HS-27A (cell line): ENCODE results near the gene DFFB.
A peak's percentile ranks its signal among the peaks of the same experiment; 100 is the strongest.

Source experiments
- DNase-seq: peaks from one replicate; pipeline ENCODE4 v3.0.0-alpha.2; 2012; ENCODE audit warnings: low read depth, missing footprints

Gene DFFB

GRCh38 chr1:3896396-3897000 is 39.2 kb downstream of the DFFB start:
- DNase-seq, result no peak

DNA sequence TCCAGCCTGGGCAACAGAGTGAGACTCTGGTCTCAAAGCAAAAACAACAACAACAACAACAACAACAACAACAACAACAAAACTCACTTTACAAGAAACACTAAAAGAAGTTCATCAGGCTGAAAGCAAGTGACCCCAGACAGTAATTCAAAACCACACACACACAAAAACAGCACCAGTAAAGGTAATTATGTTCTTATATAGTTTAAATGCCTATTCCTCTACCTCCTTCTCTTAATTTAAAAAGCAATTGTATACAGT is 41.1 kb downstream of the DFFB start:
- no peak for DNase-seq

GRCh38 chr1:3898994-3899753 is 41.9 kb downstream of the DFFB start:
- DNase-seq, result no peak

DNA sequence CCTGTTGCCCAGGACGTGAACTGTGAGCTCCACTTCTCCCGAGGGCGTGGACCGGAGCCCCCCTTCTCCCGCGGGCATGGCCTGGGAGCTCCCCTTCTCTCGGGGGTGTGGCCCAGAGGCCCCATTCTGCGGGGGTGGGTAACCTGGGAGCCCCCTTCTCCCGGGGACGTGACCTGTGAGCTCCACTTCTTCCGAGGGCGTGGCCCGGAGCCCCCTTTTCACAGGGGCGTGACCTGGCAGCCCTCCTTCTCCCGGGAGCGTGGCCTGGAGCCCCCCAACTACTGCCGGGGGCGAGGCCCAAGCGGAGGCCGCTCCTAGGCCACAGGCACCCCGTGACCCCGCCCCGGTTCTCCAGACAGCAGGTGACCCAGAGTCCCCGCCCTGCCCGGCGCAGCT is 42.5 kb downstream of the DFFB start:
- peak; percentile 7 for DNase-seq

DNA sequence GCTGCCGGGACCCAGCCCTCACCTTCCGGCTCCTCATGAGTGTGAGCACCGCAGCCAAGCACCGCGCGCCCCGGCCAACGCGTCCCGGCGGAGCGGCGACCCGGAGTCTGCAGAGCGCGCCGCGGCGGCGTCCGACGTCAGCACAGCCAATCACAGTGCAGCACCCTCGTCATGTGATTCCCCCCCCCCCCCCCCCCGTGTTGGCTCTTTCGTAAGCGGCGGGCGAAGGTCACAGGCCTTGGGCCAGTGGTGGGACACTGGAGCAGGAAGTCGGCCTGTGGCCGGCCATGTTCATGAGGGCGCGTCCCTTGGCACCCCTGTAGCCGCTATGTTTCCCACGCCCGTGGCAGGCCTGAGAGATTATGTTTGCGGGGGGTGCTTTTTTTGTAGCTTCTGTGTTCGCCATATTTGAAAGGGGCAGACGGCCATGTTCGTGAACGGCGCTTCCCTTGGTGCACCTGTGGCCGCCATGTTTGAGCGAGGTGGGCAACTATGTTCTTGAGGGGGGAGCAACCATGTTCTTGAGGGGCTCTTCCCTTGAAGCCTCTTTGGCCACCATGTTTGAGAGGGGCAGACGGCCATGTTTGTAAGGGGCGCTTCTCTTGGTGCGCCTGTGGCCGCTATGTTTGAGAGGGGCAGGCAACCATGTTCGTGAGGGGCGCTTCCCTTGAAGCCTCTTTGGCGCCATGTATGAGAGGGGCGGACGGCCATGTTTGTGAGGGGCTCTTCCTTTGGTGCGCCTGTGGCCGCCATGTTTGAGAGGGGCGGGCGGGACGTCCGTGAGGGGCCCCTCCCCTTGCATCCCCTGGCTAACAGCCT is 43.1 kb downstream of the DFFB start, which contains the start of gene C1orf174:
TSS of gene C1orf174 (minus strand) at position 123 of the 819 bp plus-strand sequence. CDS start at position 37, 86 bp downstream.
- DNase-seq, result peak; percentile 97

- DNase-seq, result peak; percentile 89
Measured at GRCh38 chr1:3900969-3901529, 43.8 kb downstream of the DFFB start.

DNA sequence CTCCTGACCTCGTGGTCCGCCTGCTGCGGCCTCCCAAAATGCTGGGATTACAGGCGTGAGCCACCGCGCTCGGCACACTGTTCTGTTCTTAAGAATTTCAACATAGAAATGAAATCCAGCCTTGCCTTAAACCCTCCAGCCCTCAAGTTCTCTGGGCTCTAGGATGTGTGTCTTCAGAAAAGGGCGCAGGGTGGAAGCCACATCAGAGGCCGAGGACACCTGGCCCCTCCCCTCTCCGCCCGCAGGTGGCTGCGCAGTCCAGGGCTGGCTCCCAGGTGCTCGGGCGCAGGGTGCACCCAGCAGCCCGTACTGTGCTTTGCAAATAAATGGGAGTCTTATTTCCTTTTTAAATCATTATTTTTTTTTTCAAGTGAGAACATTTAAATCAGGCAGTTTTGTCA is 44.8 kb downstream of the DFFB start:
- no peak for DNase-seq

DNA sequence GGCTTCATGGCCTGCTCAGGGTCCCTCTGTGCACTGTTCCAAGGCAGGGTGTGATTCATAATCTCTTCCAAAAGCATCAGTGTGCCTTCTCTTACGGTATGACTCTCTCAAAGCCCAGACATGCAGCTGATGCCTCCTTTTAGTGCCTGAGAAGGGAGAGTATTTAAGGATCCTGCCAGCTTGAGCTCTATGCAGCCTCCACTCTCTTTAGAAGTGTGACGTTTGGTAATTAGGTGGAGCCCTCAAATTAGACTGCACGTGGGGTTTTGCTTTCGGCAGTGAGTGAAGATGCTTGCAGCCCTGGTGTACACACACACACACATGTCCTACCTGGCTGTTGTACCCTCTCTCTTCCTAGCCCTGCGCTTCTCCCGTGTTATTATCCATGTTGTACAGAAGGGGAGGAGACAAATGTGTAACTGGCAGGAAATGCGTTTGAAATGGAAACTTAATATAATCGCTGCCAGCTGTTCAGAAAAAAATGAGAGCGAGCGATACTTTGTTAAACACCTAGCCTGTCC is 45.4 kb downstream of the DFFB start:
- no peak for DNase-seq

DNA sequence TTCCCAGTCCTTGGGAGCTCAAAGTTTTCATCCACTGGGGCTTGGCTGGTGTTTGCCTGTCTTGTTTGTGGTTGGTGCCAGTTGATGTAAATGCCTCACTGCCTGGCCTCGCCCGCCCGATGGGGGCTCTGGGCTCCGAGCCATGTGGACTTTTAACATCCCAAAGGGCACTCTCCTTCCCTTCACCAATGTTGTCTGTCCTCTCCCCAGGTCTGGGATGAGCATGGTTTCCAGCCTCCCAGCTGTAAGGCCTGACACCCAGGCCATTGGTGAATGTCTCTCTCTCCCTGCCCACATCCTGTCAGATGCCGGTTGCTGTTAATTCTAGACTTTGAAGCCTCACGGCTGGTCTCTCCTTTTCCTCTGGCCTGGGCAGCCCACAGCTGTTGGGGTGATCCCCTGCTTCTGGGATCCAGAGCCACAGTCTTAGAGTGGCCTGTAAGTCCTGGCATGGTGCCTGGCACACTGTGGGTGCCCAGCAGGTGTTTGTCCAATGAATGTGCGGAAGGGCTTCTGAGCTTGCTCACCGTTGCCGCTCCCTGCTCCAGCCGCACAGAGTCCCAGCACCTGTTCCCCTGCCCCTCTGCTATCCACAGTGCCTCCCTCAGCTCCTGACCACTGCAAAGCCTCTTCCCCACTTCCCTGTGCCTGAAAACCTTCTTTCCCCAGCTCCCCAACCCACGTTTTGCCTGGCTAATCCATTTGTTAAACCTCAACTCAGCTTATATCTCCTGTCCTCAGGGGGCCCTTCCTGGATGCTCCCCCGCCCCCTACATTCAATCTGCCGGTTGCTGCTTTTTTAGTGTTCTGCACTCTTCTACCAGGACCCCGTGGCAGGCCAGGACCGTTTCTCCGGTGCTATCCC is 46.1 kb downstream of the DFFB start:
- DNase-seq, result no peak

DNA sequence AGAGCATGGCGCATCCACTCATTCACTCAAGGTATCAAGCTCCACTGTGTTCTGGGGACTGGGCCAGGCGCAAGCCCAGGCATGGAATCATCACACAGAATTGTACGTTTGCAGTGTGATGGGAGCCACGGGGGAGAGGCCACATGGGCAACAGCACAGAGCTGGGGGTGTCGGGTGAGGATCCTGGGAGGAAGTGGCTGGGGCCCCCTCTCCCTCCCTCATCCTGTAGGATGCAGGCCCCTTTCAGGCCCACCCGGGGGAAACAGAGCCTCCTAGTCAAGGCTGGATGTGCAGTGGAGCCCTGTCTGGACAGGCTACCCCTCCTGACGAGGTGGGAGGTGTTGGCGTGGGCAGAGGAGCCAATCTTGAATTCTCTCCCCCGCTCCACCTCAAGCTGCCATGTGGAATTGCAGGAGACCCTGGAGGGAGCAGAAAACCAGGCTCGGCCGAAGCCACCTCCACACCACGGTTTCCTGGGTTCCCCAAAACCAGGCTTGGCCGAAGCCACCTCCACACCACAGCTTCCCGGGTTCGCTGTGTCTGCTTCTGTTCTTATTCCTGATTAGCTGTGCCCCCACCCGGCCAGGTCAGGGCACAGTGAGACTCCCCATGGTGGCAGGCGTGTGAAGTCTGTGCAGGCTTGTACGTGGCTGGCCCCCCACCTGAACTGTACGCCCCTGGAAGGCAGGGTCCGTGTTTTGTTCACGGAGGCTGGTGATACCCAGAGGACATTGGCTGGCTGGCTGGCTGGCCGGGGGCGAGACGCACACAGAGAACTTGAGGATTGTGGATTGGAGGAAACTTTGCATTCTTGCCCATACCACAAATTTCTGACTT is 46.9 kb downstream of the DFFB start:
- no peak for DNase-seq

- no peak for DNase-seq
Measured at GRCh38 chr1:3904843-3905185, 47.5 kb downstream of the DFFB start.

- no peak for DNase-seq
Measured at GRCh38 chr1:3905266-3905952, 48.1 kb downstream of the DFFB start.

DNA sequence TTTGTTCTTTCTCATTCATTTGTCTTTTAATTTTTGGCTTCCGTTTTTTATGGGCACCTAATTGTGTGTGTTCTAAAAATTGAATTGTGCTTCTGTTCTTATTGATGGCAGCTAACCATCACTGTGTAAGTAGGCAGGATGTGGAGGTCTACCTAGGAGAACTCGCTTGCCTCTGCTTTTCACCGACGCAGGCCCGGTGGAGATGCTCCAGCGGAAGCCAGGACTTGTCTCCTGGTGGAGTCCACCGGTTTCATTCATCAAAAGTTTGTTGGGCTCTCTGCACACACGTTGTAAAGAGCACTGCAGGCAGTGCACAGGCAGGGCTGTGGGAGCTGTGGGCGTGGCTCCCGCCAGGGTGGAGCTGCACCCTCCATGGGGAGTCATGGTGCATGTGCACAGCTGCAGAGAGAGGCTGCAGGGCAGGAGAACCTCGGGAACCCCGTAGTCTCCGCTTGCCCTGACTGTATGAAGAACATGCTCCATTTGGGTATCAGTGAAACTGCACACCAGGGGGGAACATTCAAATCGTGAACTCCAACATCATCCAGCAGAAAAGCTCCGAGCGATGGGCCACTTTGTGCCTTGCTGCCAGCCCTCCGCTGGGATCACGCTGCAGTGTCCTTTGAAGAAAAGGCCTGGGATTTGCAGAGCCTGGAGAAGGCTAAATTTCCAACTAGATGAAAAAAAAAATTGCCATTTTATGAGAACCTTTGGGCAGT is 48.8 kb downstream of the DFFB start:
- DNase-seq, result no peak

GRCh38 chr1:3906672-3907020 is 49.4 kb downstream of the DFFB start:
- no peak for DNase-seq

DNA sequence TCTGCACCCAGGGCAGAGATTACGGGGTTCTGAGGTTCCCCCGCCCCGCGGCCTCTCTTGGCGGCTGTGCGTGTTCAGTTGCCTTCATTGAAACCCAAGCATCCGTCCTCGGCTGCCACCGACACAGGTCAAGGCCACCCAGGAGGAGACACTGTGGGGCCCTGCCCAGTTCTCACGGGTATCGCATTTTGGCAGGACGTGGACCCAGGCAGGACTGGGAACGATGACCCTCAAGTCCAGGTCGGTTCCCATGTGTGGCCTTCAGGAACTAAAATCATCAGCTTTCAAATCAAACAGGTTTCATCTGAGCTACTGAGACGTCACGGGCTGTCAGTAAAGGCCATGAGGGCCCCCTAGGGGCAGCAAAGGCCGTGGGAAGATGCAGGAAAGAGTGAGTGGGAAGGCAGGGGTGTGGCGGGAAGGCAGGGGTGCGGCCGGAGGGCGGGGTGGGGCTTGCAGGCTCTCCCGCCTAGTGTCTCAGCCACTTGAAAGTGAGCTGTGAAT is 49.8 kb downstream of the DFFB start:
- DNase-seq, result no peak

DNA sequence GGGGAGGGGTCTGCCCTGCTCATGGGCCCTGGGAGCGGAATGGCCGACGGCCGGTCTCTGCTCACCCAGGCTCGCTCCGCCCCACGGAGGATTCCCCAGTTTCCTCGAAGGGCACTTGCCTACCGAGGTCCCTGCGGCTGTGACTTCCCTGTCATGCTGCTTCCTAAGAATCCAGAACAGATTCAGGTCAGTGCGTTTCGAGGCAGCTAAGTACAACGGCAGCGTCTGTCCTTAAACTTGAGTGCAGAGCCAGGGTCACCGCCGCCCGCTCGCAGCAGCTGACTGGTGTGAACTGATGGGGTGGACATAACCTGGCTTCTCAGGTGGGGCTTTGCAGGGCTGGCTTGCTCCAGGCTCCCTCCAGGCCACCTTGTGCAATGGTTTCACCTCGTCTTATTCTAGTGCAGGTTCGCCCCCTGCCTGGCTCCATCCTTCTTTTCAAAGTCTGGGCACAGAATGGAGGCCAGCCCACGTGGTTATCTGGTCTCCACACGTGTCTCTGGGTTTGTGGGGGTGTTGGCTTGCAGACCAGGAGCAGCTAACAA is 50.4 kb downstream of the DFFB start:
- no peak for DNase-seq

DNA sequence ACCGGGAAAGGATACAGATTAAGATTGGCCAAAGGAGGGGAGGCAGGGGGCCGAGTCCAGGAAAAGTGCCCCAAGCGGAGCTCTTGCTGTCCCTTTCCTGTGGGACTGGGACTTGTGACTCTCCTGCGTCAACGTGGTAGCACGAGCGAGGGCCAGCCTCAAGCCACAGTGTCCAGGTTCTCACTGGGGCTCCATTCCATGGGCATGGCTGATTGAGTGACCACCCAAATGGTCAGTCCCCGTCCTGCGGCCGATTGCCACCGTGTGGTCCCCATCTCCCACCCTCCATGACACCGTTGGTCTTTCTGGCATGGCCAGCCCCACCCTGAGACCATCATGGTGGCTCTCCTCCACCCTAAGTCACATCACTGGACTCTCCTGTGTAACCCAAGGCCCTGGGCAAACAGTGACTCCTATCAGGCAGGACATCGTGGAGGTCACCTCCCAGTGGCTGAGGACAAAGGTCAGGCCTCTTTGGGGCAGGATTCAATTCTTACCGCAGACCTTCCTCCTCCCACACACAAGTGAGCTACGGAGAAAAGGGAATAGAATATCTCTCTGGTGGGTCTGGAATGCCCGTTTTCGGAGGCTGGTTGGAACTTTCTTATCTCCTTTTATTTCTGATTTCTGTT is 51.7 kb downstream of the DFFB start:
- no peak for DNase-seq

GRCh38 chr1:3909615-3910014 is 52.3 kb downstream of the DFFB start:
- DNase-seq, result no peak
